Left lung (tissue), 10 donors: ENCODE data around the gene RERE. TPM values are rescaled to one million over a fixed set of nuclear protein-coding genes. Genes with fewer than 3 reads are reported as not detected.

Experiments used
- ATAC-seq: fragments of 200-7000 bp; cut with Tn5 transposase; one replicate; pipeline ENCODE4 v1.9.1; 2020; ENCODE audit warnings: moderate library complexity
- DNase-seq, 4 donors: peaks; one replicate each; pipeline ENCODE4 v3.0.0-alpha.2; 2013 to 2020
- H3K27ac ChIP-seq, 2 donors: fragments of 200-600 bp; sonication (generic) in 1 of 2; one replicate each; pipeline versions ENCODE4 v1.5.0 to v1.8.0; 2020 to 2021
- H3K27me3 ChIP-seq, 2 donors: fragments of 200-600 bp; sonication (generic) in 1 of 2; one replicate each; pipeline versions ENCODE4 v1.5.0 to v1.8.0; 2020 to 2021
- H3K36me3 ChIP-seq, 2 donors: fragments of 200-600 bp; sonication (generic) in 1 of 2; one replicate each; pipeline versions ENCODE4 v1.5.0 to v1.8.0; 2020 to 2021
- H3K4me1 ChIP-seq, 2 donors: fragments of 200-600 bp; one replicate each; pipeline ENCODE4 v1.8.0; 2021
- H3K4me3 ChIP-seq, 2 donors: fragments of 200-600 bp; sonication (generic) in 1 of 2; one replicate each; pipeline versions ENCODE4 v1.5.0 to v1.8.0; 2020 to 2021; ENCODE audit warnings: mild to moderate bottlenecking in 1 of 2
- H3K9me3 ChIP-seq, 2 donors: fragments of 200-600 bp; sonication (generic) in 1 of 2; one replicate each; pipeline versions ENCODE4 v1.5.0 to v1.8.0; 2020 to 2021
- intact Hi-C, 2 donors: fragments of 100-400 bp; cut with DNase I; formaldehyde crosslinking; loops; one replicate each; pipeline versions ENCODE4 v1.11.2 to v1.14.2; 2022
- polyA plus RNA-seq, 6 donors: library from polyadenylated mRNA; unstranded; fragments of 120-200 nt; gene quantifications; one replicate each; pipeline ENCODE4 v1.2.1, GENCODE V29; 2013; ENCODE audit not compliant: insufficient read length in 6 of 6
- total RNA-seq, 2 donors: library from RNA; stranded (reverse); fragmentation: NEBNext Ultra II Directional; extraction: Animal tissue kit (Norgen Biotek cat#: 25700); gene quantifications; one replicate each; pipeline ENCODE4 v1.2.1, GENCODE V29; 2021
- TF ChIP-seq, protein P1 (sequence below), 2 donors: fragments of 200-600 bp; sonication (generic) in 1 of 2; IDR thresholded peaks; one replicate each; pipeline versions ENCODE4 v1.5.0 to v1.8.0; 2021; ENCODE audit warnings: antibody characterized with exemption in 2 of 2
- donor health status: DM: no; HTN: yes; CAD: no.
- donor health status: DM: no; HTN: no; CAD: no.

The RERE gene
- total and polyA plus RNA-seq, 8 donors, result 73.3 to 135 (median 130) TPM

DNA sequence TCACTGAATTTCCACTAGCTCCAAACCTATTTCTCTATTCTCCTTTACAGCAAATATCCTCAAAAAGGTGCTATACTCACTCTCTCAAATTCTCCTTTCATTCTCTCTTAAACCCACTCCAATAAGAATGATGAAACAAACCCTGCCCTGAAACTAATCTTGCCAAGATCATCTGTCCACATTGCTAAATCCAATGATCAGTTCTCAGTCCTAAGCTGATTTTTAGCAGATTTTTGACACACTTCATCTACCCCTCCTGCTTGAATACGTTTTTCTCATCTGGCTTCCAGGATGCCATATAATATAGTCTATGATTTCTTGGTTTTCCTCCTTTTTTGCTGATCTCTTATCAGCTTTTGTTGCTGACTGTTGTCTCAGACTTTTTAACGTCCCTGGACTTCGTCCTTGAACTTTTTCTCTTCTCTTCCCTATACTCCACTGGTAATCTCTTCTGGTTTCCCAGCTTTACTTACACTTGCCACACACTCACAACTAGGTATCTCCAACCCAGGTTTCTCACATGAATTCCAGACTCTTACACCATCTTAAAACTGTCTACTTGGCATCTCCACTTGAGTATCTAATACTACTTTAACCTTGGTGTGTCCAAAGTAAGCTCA, 35.3 kb downstream of the RERE start:
- Histone ChIP-seq H3K4me3 (no peak overlapping the region), H3K9me3 (no peaks in the 10 kb centered on the region), H3K27ac (no peak overlapping the region), H3K27me3 (no peaks in the 10 kb centered on the region), H3K4me1 (no peaks in the 10 kb centered on the region), H3K36me3 (no peaks in the 10 kb centered on the region)
- DNase-seq, result no peak
- ATAC-seq, result no peak
- TF ChIP-seq, protein P1, sequence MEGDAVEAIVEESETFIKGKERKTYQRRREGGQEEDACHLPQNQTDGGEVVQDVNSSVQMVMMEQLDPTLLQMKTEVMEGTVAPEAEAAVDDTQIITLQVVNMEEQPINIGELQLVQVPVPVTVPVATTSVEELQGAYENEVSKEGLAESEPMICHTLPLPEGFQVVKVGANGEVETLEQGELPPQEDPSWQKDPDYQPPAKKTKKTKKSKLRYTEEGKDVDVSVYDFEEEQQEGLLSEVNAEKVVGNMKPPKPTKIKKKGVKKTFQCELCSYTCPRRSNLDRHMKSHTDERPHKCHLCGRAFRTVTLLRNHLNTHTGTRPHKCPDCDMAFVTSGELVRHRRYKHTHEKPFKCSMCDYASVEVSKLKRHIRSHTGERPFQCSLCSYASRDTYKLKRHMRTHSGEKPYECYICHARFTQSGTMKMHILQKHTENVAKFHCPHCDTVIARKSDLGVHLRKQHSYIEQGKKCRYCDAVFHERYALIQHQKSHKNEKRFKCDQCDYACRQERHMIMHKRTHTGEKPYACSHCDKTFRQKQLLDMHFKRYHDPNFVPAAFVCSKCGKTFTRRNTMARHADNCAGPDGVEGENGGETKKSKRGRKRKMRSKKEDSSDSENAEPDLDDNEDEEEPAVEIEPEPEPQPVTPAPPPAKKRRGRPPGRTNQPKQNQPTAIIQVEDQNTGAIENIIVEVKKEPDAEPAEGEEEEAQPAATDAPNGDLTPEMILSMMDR (IDR thresholded peaks at IDR 0.05), result no peak
- intact Hi-C loops, result no loop called here

GRCh38 chr1:8780405-8780804, 37.0 kb downstream of the RERE start:
- Histone ChIP-seq H3K9me3 (no peaks in the 10 kb centered on the region), H3K36me3 (no peaks in the 10 kb centered on the region), H3K4me3 (no peak overlapping the region), H3K4me1 (no peaks in the 10 kb centered on the region), H3K27ac (no peak overlapping the region), H3K27me3 (no peaks in the 10 kb centered on the region)
- no peak for DNase-seq
- TF ChIP-seq, protein P1 (IDR thresholded peaks at IDR 0.05), result no peak
- intact Hi-C loops, result no loop called here
- no peak for ATAC-seq

- no peaks in the 10 kb centered on the region for H3K4me1 ChIP-seq
- ATAC-seq (no peak), DNase-seq (no peak)
- H3K4me3 ChIP-seq, result no peak overlapping the region
- no peak overlapping the region for H3K27ac ChIP-seq
- intact Hi-C loops, result no loop called here
- H3K36me3 ChIP-seq, result no peaks in the 10 kb centered on the region
- H3K9me3 ChIP-seq, result no peaks in the 10 kb centered on the region
- H3K27me3 ChIP-seq, result no peaks in the 10 kb centered on the region
- TF ChIP-seq, protein P1 (IDR thresholded peaks at IDR 0.05), result no peak
These were observed 39.6 kb downstream of the RERE start for GRCh38 chr1:8777867-8778266.

GRCh38 chr1:8776104-8776503, 41.3 kb downstream of the RERE start:
- TF ChIP-seq, protein P1 (IDR thresholded peaks at IDR 0.05), result no peak
- DNase-seq, result no peak
- no peaks in the 10 kb centered on the region for H3K4me1 ChIP-seq
- intact Hi-C loops, result no loop called here
- no peaks in the 10 kb centered on the region for H3K36me3 ChIP-seq
- no peak overlapping the region for H3K27ac ChIP-seq
- no peaks in the 10 kb centered on the region for H3K9me3 ChIP-seq
- no peaks in the 10 kb centered on the region for H3K27me3 ChIP-seq
- ATAC-seq, result no peak
- H3K4me3 ChIP-seq, result no peak overlapping the region

DNA sequence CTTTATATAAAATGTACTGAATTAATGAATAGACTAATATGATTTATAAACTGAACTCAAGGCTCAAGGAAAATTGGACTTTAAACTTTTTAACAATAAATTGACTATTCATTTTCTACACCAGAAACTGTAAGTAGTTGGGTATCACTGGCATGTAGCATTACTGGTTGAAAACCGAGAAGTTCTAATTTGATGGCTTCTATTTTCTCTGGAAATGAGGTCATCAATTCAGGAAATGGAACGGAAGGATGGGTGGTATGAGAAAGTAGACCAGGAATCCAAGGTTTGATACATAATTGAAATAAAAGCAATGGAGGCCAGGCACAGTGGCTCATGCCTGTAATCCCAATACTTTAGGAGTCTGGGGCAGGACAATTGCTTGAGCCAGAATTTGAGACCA, 50.4 kb downstream of the RERE start:
- intact Hi-C loops, result no loop called here
- Histone ChIP-seq H3K4me1 (peaks cover 0 to 4% of the 10 kb centered on the region in 2 donors), H3K27ac (no peak overlapping the region), H3K36me3 (no peaks in the 10 kb centered on the region), H3K4me3 (no peak overlapping the region), H3K9me3 (no peaks in the 10 kb centered on the region), H3K27me3 (no peaks in the 10 kb centered on the region)
- DNase-seq (no peak), ATAC-seq (no peak)
- TF ChIP-seq, protein P1 (IDR thresholded peaks at IDR 0.05), result no peak
